ENCODE measurements around the gene ERGIC2.

The ERGIC2 gene

GRCh38 chr12:29354954-29355353 is 26.0 kb downstream of the ERGIC2 start:
- Histone ChIP-seq H3K4me3 (ENCODE audit: low read length) (no peak overlapping the region), H3K27ac (ENCODE audit: low read depth, low read length) (no peak overlapping the region), H3K9ac (ENCODE audit: low read length) (no peak overlapping the region), H3K27me3 (ENCODE audit: control insufficient read depth, insufficient read depth, low read length) (no peaks in the 10 kb centered on the region), H3K4me1 (ENCODE audit: control insufficient read depth, insufficient read depth, low read length) (no peaks in the 10 kb centered on the region), H3K36me3 (ENCODE audit: control insufficient read depth, insufficient read depth, low read length) (peaks cover 3% of the 10 kb centered on the region)

- Histone ChIP-seq H3K36me3 (ENCODE audit: control insufficient read depth, insufficient read depth, low read length) (peaks cover 3% of the 10 kb centered on the region), H3K27me3 (ENCODE audit: control insufficient read depth, insufficient read depth, low read length) (no peaks in the 10 kb centered on the region), H3K4me1 (ENCODE audit: control insufficient read depth, insufficient read depth, low read length) (no peaks in the 10 kb centered on the region), H3K27ac (ENCODE audit: low read depth, low read length) (no peak overlapping the region), H3K9ac (ENCODE audit: low read length) (no peak overlapping the region), H3K4me3 (ENCODE audit: low read length) (no peak overlapping the region)
Measured at GRCh38 chr12:29350080-29350479, 30.9 kb downstream of the ERGIC2 start.

- Histone ChIP-seq H3K36me3 (ENCODE audit: control insufficient read depth, insufficient read depth, low read length) (peaks cover 5% of the 10 kb centered on the region), H3K4me3 (ENCODE audit: low read length) (no peak overlapping the region), H3K27ac (ENCODE audit: low read depth, low read length) (no peak overlapping the region), H3K27me3 (ENCODE audit: control insufficient read depth, insufficient read depth, low read length) (no peaks in the 10 kb centered on the region), H3K4me1 (ENCODE audit: control insufficient read depth, insufficient read depth, low read length) (no peaks in the 10 kb centered on the region), H3K9ac (ENCODE audit: low read length) (no peak overlapping the region)
Measured at GRCh38 chr12:29346769-29347421, 34.1 kb downstream of the ERGIC2 start.

- Histone ChIP-seq H3K27ac (ENCODE audit: low read depth, low read length) (no peak overlapping the region), H3K4me3 (ENCODE audit: low read length) (no peak overlapping the region), H3K9ac (ENCODE audit: low read length) (no peak overlapping the region), H3K36me3 (ENCODE audit: control insufficient read depth, insufficient read depth, low read length) (peaks cover 4% of the 10 kb centered on the region), H3K4me1 (ENCODE audit: control insufficient read depth, insufficient read depth, low read length) (no peaks in the 10 kb centered on the region), H3K27me3 (ENCODE audit: control insufficient read depth, insufficient read depth, low read length) (no peaks in the 10 kb centered on the region)
Measured at GRCh38 chr12:29343022-29343799, 37.8 kb downstream of the ERGIC2 start.

- no peak overlapping the region for H3K27ac ChIP-seq (ENCODE audit: low read depth, low read length)
- H3K9ac ChIP-seq (ENCODE audit: low read length), result no peak overlapping the region
- H3K4me3 ChIP-seq (ENCODE audit: low read length), result no peak overlapping the region
- H3K36me3 ChIP-seq (ENCODE audit: control insufficient read depth, insufficient read depth, low read length), result peaks cover 2% of the 10 kb centered on the region
- no peaks in the 10 kb centered on the region for H3K27me3 ChIP-seq (ENCODE audit: control insufficient read depth, insufficient read depth, low read length)
- no peaks in the 10 kb centered on the region for H3K4me1 ChIP-seq (ENCODE audit: control insufficient read depth, insufficient read depth, low read length)
Measured at GRCh38 chr12:29337325-29337724, 43.6 kb downstream of the ERGIC2 start.

- no peak overlapping the region for H3K9ac ChIP-seq (ENCODE audit: low read length)
- no peak overlapping the region for H3K27ac ChIP-seq (ENCODE audit: low read depth, low read length)
- no peaks in the 10 kb centered on the region for H3K27me3 ChIP-seq (ENCODE audit: control insufficient read depth, insufficient read depth, low read length)
- no peaks in the 10 kb centered on the region for H3K36me3 ChIP-seq (ENCODE audit: control insufficient read depth, insufficient read depth, low read length)
- H3K4me1 ChIP-seq (ENCODE audit: control insufficient read depth, insufficient read depth, low read length), result no peaks in the 10 kb centered on the region
- H3K4me3 ChIP-seq (ENCODE audit: low read length), result no peak overlapping the region
Measured at GRCh38 chr12:29334937-29335336, 46.0 kb downstream of the ERGIC2 start.

GRCh38 chr12:29333178-29333577 is 47.8 kb downstream of the ERGIC2 start:
- H3K27me3 ChIP-seq (ENCODE audit: control insufficient read depth, insufficient read depth, low read length), result no peaks in the 10 kb centered on the region
- no peak overlapping the region for H3K4me3 ChIP-seq (ENCODE audit: low read length)
- no peaks in the 10 kb centered on the region for H3K4me1 ChIP-seq (ENCODE audit: control insufficient read depth, insufficient read depth, low read length)
- H3K36me3 ChIP-seq (ENCODE audit: control insufficient read depth, insufficient read depth, low read length), result no peaks in the 10 kb centered on the region
- no peak overlapping the region for H3K27ac ChIP-seq (ENCODE audit: low read depth, low read length)
- no peak overlapping the region for H3K9ac ChIP-seq (ENCODE audit: low read length)

- Histone ChIP-seq H3K4me1 (ENCODE audit: control insufficient read depth, insufficient read depth, low read length) (no peaks in the 10 kb centered on the region), H3K27ac (ENCODE audit: low read depth, low read length) (no peak overlapping the region), H3K27me3 (ENCODE audit: control insufficient read depth, insufficient read depth, low read length) (no peaks in the 10 kb centered on the region), H3K9ac (ENCODE audit: low read length) (no peak overlapping the region), H3K4me3 (ENCODE audit: low read length) (no peak overlapping the region), H3K36me3 (ENCODE audit: control insufficient read depth, insufficient read depth, low read length) (no peaks in the 10 kb centered on the region)
Measured at GRCh38 chr12:29329411-29329810, 51.6 kb downstream of the ERGIC2 start.

GRCh38 chr12:29322157-29322556 is 58.8 kb downstream of the ERGIC2 start:
- Histone ChIP-seq H3K9ac (ENCODE audit: low read length) (no peak overlapping the region), H3K36me3 (ENCODE audit: control insufficient read depth, insufficient read depth, low read length) (no peaks in the 10 kb centered on the region), H3K4me3 (ENCODE audit: low read length) (no peak overlapping the region), H3K4me1 (ENCODE audit: control insufficient read depth, insufficient read depth, low read length) (peaks cover 2% of the 10 kb centered on the region), H3K27ac (ENCODE audit: low read depth, low read length) (no peak overlapping the region), H3K27me3 (ENCODE audit: control insufficient read depth, insufficient read depth, low read length) (no peaks in the 10 kb centered on the region)

- Histone ChIP-seq H3K27ac (ENCODE audit: low read depth, low read length) (no peak overlapping the region), H3K4me1 (ENCODE audit: control insufficient read depth, insufficient read depth, low read length) (peaks cover 5% of the 10 kb centered on the region), H3K27me3 (ENCODE audit: control insufficient read depth, insufficient read depth, low read length) (no peaks in the 10 kb centered on the region)
Measured at GRCh38 chr12:29320295-29321085, 60.5 kb downstream of the ERGIC2 start.

GRCh38 chr12:29317556-29318363 is 63.2 kb downstream of the ERGIC2 start:
- no peak overlapping the region for H3K4me3 ChIP-seq (ENCODE audit: low read length)
- H3K9ac ChIP-seq (ENCODE audit: low read length), result no peak overlapping the region
- no peak overlapping the region for H3K27ac ChIP-seq (ENCODE audit: low read depth, low read length)
- H3K36me3 ChIP-seq (ENCODE audit: control insufficient read depth, insufficient read depth, low read length), result no peaks in the 10 kb centered on the region
- no peaks in the 10 kb centered on the region for H3K27me3 ChIP-seq (ENCODE audit: control insufficient read depth, insufficient read depth, low read length)
- H3K4me1 ChIP-seq (ENCODE audit: control insufficient read depth, insufficient read depth, low read length), result peaks cover 5% of the 10 kb centered on the region

More at GRCh38 chr12:29320295-29321085, 60.5 kb downstream of the ERGIC2 start:
- Histone ChIP-seq H3K4me3 (ENCODE audit: low read length) (no peak overlapping the region), H3K36me3 (ENCODE audit: control insufficient read depth, insufficient read depth, low read length) (no peaks in the 10 kb centered on the region), H3K9ac (ENCODE audit: low read length) (no peak overlapping the region)

GRCh38 chr12:29316752-29317151 is 64.2 kb downstream of the ERGIC2 start:
- Histone ChIP-seq H3K4me3 (ENCODE audit: low read length) (no peak overlapping the region), H3K27ac (ENCODE audit: low read depth, low read length) (no peak overlapping the region), H3K4me1 (ENCODE audit: control insufficient read depth, insufficient read depth, low read length) (peaks cover 5% of the 10 kb centered on the region), H3K9ac (ENCODE audit: low read length) (no peak overlapping the region), H3K36me3 (ENCODE audit: control insufficient read depth, insufficient read depth, low read length) (no peaks in the 10 kb centered on the region), H3K27me3 (ENCODE audit: control insufficient read depth, insufficient read depth, low read length) (no peaks in the 10 kb centered on the region)
